Stimulated activated CD8-positive, alpha-beta memory T cell treated with anti-CD3 and anti-CD28 coated beads, Interleukin-4, amount 100 ng/mL, for 1 hour (primary cell): ENCODE data around the gene PEX11G.
"Not testable (repeated sequence)": the region's sequence is repeated elsewhere in the genome, so short reads cannot be mapped to it uniquely, and the experiment has no call there.

ENCODE experiments used
- DNase-seq, 2 donors: peaks; one replicate each; pipeline ENCODE4 v3.0.0-alpha.2; 2020; ENCODE audit warnings: low read depth in 2 of 2, low spot score in 1 of 2

PEX11G gene

GRCh38 chr19:7441468-7442146 is 47.2 kb downstream of the PEX11G start:
- no peak for DNase-seq

GRCh38 chr19:7440188-7440975 is 48.5 kb downstream of the PEX11G start:
- no peak for DNase-seq

DNA sequence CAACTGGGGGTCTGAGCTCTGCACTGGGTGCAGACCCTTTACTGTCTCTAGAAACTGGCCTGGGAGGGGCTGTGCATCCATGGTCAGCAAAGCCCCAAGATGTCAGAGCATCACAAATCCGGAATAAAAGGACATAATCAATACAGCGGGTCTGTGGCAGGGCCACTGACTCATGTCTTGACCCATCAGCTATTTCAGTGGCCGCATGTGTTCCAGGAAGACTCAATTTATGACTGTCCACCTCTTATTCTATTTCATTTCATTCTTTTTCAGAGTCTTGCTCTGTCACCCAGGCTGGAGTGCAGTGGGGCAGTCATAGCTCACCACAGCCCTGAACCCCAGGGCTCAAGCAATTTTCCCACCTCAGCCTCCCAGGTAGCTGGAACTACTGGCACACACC is 53.2 kb downstream of the PEX11G start:
- DNase-seq, result no peak

DNA sequence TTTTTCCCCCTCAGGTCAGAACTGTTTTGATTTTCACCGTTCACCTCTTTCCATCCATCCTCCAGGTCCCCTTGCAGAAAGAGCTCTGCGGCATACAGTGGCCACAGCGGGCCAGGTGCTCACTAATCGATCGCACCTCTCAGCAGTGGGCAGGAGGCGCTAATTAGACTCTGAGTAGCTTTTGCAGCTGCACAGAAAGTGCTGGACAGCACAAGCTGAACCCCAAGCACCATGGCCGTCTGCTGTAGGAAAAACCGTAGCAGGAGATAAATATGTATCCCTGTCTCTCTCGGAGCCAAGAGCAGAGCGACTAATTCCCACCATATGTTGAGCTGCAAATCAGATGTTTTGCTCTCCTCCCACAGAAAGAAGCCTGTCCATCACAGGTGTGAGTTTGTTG is 54.4 kb downstream of the PEX11G start:
- DNase-seq, result no peak

- not testable (repeated sequence) for DNase-seq
Observed at GRCh38 chr19:7433456-7433855, 55.4 kb downstream of the PEX11G start.

DNA sequence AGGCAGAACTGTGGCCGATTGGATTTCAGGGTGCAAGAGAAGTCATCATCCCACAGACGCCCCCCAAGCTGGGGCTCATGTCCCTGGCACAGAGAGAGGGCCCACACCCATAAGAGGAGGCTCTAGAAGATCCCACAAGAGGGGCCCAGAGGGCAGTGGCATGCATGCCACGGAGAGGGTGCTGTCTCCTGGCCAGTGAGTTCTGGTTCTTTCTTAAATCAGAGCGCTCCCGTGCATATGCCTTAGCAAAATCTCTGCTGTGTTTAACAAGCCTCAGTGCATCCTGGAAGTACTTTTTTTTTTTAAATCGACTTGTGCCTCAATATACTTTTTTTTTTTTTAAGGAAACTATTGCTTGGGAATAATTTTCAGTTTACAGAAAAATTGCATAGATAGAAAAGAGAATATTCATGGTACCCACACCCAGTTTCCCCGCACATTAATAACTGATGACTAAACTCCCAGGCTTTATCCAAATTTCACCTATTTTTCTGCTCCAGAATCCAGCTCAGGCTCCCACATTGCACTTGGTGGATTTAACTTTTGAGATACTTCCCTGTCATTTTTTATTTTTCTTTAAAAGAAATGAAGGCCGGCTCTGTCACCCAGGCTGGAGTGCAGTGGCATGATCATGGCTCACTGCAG is 59.1 kb downstream of the PEX11G start:
- DNase-seq, result no peak

GRCh38 chr19:7428651-7429113 is 60.2 kb downstream of the PEX11G start:
- DNase-seq, result no peak

DNA sequence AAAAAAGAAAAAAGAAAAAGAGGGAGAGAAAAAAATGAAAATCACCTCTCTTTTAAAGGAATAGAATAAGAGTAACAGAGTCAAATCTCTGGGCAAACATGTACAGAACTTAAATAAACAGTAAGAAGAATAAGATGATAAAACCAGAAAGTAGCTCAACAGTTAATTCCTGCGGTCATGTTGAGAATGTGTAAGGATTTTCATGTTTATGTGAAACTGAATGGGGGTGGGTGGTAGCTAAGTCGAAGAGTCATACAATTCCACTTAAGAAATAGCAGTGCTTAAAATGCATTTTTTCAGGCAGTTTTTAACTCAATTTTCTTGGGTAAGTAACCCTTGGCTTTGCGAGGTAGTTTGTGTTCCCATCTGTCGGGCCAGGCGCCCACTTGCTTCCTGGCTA is 60.9 kb downstream of the PEX11G start:
- DNase-seq, result no peak

GRCh38 chr19:7426986-7427385 is 61.8 kb downstream of the PEX11G start:
- no peak for DNase-seq
